Tongue (tissue), 2 donors: ENCODE data around the gene PCCA. TPM values are rescaled to one million over a fixed set of nuclear protein-coding genes. Genes with fewer than 3 reads are reported as not detected.
"Not testable (repeated sequence)": the region's sequence is repeated elsewhere in the genome, so short reads cannot be mapped to it uniquely, and the experiment has no call there.

ENCODE experiments used
- DNase-seq: peaks from one replicate; pipeline ENCODE4 v3.0.0-alpha.2; 2015
- total RNA-seq: library from RNA; depleted of rRNA; stranded (reverse); fragments of >200 nt; gene quantifications from one replicate; pipeline ENCODE4 v1.2.3, GENCODE V29; 2014

PCCA gene
- total RNA-seq, 1 donor from 2014 or later, result 59.7 TPM

DNA sequence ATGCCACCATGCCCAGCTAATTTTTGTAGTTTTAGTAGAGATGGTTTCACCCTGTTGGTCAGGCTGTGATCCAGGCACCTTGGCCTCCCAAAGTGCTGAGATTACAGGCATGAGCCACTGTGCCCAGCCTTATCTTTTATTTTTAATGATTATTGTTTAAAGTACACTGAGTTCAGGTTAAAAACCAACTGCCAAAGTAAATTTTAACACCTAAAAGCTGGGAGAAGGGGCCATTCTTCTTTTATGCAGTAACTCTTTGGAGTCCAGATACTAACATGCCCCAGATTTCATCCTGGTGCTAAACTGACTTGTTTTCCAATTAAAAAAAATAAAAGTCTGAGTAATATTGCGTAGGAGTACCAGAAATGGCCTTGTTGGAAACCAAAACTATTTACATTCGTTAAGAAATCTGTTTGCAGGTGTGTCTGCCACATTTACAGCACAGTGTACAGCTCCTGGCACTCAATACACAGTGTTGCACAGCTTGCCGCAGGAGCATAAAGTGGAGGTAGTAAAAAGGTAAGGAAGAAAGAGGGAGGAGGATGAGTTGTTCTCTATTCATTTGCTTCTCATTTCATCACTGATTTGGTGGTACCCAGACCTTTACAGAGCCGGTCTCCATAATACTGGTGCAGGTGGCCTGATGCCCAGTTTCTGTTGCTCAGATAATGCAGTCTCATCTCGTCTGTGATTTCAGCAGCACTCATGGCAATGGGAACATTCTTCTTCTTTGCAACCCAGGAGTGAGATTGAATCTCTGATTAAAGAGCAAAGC is 108.9 kb downstream of the PCCA start:
- DNase-seq, result no peak

DNA sequence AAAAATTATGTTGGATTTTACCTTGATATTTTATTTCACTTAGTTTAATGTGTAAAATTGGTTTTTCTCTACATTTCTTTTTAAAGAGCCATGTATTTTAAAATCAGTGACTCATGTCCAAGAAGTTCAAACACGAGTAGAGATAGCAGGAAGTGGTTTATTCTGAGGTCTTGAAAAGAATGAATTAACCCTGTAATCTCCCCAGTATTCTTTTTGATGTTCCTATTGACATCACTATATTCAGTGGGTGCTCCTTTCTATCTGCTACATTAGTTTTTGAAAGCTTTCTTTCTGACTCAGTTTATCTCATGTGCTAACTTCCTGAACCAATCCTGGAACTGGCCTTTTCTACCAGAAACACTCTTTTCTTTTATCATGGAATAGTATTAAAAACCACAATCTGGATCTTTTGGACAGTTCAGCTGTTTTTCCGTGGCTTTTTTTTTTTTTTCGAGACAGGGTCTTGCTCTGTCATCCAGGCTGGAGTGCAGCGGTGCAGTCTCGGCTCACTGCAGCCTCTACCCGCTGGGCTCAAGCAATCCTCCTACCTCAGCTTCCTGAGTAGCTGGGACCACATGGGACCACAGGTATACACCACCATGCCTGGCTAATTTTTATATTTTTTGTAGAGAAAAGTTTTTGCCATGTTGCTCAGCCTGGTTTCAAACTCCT is 114.9 kb downstream of the PCCA start:
- DNase-seq, result no peak

DNA sequence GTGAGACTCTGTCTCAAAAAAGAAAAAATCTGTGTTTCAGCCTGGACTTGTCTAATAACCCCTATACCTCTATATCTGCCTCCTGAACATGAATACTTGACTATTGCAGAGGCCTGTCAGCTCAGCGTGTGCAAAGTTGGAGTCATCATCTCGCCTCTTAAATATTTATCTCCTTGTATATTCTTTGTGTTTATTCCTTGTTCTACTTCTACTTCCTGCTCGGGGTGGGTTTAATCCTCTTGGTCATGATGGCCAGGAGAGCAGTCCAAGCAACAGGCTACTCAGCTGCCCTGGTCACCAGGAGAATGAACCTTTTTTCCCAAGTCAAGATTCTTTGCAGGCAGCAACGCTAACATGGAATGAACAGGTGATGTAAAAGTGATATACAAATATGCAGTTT is 119.1 kb downstream of the PCCA start:
- no peak for DNase-seq

- DNase-seq, result no peak
Measured at GRCh38 chr13:100208626-100209025, 119.7 kb downstream of the PCCA start.

DNA sequence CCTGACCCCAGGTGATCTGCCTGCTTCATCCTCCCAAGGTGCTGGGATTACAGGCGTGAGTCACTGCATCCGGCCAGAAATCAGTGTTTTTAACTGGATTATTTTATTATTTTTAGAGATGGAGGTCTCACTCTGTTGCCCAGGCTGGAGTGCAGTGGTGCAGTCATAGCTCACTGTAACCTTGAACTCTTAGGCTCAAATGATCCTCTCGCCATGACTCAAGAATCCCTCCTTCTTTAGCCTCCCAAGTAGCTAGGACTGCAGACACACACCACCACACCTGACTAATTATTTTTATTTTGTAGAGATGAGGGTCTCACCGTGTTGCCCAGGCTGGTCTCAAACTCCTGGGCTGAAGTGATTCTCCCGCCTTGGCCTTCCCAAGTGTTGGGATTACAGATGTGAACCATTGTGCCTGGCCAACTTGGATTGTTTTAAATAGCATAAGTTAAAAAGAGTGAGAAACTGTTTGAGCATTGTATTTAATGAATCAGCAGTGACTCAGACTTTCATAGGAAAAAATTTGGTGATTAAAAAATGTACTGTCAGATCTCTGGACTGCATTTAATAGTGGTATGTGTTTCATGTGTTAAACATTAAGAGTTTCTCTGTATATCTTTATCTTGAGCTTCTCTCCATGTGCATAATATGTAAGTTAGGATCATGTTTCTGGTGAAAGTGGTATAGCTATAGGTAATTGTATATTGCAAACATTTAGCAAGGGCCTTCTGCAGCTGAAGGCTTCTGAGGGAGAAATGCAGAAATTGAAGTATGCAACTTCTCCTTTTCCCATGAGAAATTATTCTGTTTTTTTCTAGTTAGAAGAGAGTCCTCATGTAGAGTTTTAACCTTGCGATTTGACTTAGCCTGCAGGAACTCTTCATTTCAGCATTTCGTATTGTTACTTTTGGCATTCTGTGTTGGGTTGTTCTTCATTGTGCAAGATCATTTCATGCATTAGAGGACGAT is 121.2 kb downstream of the PCCA start:
- DNase-seq, result no peak

- no peak for DNase-seq
Measured at GRCh38 chr13:100211016-100211710, 122.3 kb downstream of the PCCA start.

DNA sequence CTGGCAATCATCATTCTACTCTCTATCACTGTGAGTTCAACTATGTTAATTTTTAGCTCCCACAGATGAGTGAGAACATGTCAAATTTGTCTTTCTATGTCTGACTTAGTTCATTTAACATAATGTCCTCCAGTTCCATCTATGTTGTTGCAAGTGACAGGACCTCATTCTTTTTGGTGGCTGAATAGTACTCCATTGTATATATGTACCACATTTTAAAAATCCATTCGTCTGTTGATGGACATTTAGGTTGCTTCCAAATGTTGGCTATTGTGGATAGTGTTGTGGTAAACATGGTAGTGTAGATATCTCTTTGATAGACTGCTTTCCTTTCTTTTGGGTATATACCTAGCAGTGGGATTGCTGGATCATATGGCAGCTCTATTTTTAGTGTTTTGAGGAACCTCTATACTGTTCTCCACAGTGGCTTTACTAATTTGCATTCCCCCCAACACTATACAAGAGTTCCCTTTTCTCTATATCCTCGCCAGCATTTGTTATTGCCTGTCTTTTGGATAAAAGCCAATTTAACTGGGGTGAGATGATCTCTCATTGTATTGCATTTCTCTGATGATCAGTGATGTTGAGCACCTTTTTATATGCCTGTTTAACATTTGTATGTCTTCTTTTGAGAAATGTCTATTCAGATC is 124.1 kb downstream of the PCCA start:
- no peak for DNase-seq

DNA sequence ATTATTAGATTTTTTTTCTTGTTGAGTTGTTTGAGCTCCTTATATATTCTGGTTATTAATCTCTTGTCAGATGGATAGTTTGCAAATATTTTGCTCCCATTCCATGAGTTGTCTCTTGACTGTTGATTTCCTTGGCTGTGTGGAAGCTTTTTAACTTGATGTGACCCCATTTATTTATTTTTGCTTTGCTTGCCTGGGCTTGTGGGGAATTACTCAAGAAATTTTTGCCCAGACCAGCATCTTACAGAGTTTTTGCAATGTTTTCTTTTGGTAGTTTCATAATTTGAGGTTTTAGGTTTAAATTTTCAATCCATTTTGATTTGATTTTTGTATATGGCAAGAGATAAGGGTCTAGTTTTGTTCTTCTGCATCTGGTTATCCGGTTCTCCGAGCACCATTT is 124.7 kb downstream of the PCCA start:
- no peak for DNase-seq

DNA sequence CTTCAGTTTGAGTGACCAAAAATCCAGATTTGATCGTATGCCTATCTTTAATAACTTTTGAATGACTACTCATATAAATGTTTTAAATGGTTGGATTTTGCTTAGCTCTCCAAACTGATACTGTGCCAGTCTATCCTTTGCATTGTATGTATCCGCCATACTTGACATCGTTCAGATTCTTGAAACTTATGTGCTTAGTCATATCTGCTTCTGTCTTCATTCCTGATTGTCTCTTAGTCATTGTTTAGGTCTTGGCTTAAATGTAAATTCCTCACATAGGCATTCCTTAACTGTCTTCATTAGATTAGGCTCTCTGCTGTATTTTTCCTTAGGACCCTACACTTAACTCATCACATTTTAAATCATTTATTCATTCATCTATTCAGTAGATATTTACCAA is 126.0 kb downstream of the PCCA start:
- no peak for DNase-seq

- DNase-seq, result no peak
Measured at GRCh38 chr13:100221166-100221565, 132.3 kb downstream of the PCCA start.

- DNase-seq, result not testable (repeated sequence)
Measured at GRCh38 chr13:100223966-100224530, 135.2 kb downstream of the PCCA start.

DNA sequence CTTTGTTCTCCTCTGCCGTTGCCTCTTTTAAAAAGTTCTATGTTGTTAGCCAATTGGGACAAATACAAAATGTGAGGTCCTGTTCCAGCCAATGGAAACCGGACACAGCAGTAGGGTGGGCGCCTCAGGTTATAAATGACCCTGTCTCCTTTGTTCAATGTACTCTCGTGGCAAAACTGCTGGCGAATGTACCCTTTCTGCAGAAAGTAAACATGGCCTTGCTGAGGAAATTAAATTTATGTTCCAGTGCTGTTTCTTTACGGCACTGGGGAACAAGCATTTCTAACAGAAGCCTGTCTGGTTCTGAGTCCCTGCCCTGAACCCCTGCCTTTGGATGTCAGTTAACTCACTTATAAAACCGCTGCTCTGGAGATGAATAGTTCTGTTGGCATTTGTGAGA is 140.7 kb downstream of the PCCA start:
- DNase-seq, result no peak

DNA sequence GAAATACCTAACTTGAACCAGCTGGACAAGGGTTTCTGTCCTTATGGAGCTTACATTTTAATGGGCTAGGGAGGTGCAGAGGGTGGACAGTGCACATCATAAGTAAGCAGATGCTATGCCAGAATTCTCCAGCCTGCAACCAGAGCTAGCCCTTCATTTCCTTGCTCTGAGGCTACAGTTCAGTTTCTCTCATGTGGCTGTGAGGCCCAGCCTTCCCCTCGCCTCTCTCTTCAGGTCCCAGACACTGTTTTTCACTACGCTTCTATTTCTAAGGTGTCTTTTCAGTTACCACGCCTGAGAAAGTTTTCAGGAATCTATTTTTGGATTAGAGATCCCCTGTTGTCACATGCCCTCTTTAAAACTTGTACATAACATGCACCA is 141.9 kb downstream of the PCCA start:
- DNase-seq, result peak; percentile 6

GRCh38 chr13:100231176-100231575 is 142.3 kb downstream of the PCCA start:
- DNase-seq, result peak; percentile 3

DNA sequence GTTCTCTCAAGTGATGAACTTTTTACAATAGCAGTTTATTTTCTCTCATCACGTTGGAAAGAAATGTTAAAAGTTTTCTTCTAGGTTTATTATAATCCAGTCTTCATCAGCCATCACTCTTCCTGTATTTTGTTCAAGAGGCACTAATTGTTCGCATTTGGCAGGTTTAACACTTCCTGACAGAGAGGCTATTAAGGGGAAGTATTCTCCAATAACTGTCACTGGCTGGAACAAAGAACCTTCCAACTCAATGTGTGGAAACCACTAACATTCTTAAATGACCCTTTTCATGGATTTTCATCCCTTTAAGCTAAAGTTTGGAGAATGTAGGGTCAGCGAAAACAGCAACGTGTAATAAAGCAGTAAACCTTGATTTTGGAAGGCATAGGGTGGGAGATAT is 145.1 kb downstream of the PCCA start:
- DNase-seq, result peak; percentile 5

- DNase-seq, result peak; percentile 2
Measured at GRCh38 chr13:100234524-100235136, 145.7 kb downstream of the PCCA start.

GRCh38 chr13:100235311-100235901 is 146.5 kb downstream of the PCCA start:
- peak; percentile 75 for DNase-seq

- no peak for DNase-seq
Measured at GRCh38 chr13:100240109-100240779, 151.4 kb downstream of the PCCA start.

- DNase-seq, result no peak
Measured at GRCh38 chr13:100244431-100244830, 155.5 kb downstream of the PCCA start.

GRCh38 chr13:100245104-100245503 is 156.2 kb downstream of the PCCA start:
- DNase-seq, result no peak
